ENCODE results near the gene CAMSAP3.

DNA sequence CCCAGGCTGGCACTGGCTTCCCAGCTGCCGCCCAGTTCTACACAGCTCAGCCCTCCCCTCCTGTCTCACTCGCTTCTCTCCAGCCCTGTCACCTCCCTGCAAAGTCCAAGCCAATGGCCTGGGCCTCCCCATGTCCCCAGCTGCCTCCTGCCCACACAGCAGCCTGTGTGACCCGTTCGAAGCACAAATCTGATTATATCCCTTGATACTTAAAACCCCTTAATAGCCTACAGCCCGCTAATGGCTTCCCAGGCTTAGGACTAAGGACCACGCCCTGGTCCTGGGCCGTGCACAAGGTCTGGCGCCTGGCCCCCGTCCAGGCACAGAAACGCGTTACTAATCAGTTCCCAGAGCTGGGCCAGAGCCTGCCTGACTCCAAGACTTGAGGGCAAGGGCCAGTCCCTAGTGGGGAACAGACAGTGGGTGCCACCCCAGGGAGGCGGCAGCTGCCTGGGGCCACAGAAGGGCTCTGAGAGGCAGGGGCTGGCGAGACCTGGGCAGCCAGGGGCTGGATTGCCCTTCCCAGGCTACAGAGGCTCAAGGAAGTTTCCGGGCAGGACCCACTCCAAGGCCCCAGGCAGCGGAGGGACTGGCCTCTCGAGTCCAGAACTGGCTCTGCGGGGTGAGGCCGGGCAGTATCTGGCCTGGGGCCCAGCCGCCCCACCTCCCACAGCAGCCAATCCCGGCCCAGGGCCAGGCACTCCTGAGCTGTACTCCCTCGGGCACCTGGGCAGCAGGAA is 23.3 kb downstream of the CAMSAP3 start:
- TF ChIP-seq CTCF (IDR thresholded peaks at IDR 0.05; ENCODE audit: low read length): no peak
- TF ChIP-seq EZH2 (IDR thresholded peaks at IDR 0.05; ENCODE audit: borderline replicate concordance, low read length): no peak
